PC-3 (cell line): ENCODE measurements around the gene MRFAP1L1. TPM values are rescaled to one million over a fixed set of nuclear protein-coding genes. Genes with fewer than 3 reads are reported as not detected.

ENCODE experiments used
- ATAC-seq: fragments of 200-7000 bp; cut with Tn5 transposase; 2 replicates; pipeline ENCODE4 v1.9.1; 2020; ENCODE audit warnings: mild to moderate bottlenecking, moderate library complexity
- BruUV-seq: library from RNA; stranded (reverse); fragments of 400-500 nt; replicated peaks from 2 replicates; lab custom pipeline; 2021; lab: Mats Ljungman, UMichigan
- CTCF ChIA-PET: fragments of 300-600 bp; sonication (Branson Sonifier 250); formaldehyde crosslinking; loops from one replicate; lab custom pipeline; 2022; ENCODE audit warnings: antibody characterized with exemption; lab: Charles Lee
- POLR2A ChIA-PET: fragments of 300-600 bp; sonication (Branson Sonifier 250); formaldehyde crosslinking; loops from one replicate; lab custom pipeline; 2022; ENCODE audit warnings: antibody characterized with exemption; ENCODE audit not compliant: unreplicated experiment; lab: Charles Lee
- DNase-seq: peaks from one replicate; pipeline ENCODE4 v3.0.0-alpha.2; 2015
- H2AFZ ChIP-seq: fragments of 300-600 bp; sonication (generic); 2 replicates; pipeline ENCODE4 v1.6.0; 2016; ENCODE audit warnings: antibody characterized with exemption, low read length
- H3F3A ChIP-seq: fragments of 300-600 bp; sonication (generic); one replicate; pipeline ENCODE4 v1.6.0; 2017; ENCODE audit warnings: antibody characterized with exemption, low read length, control low read depth, mild to moderate bottlenecking; ENCODE audit not compliant: unreplicated experiment
- H3K27ac ChIP-seq: fragments of 300-600 bp; sonication (generic); 2 replicates; pipeline ENCODE4 v1.5.1; 2016; ENCODE audit warnings: mild to moderate bottlenecking, low read length
- H3K27me3 ChIP-seq: fragments of 300-600 bp; sonication (generic); 2 replicates; pipeline ENCODE4 v1.6.1; 2016; ENCODE audit warnings: low read length, mixed read lengths
- H3K36me3 ChIP-seq: fragments of 300-600 bp; sonication (generic); 2 replicates; pipeline ENCODE4 v1.6.1; 2016; ENCODE audit warnings: low read depth, mixed run types, low read length, mixed read lengths
- H3K4me1 ChIP-seq: fragments of 300-600 bp; sonication (generic); 2 replicates; pipeline ENCODE4 v1.5.1; 2016; ENCODE audit warnings: low read length; ENCODE audit not compliant: insufficient read depth
- H3K4me2 ChIP-seq: fragments of 300-600 bp; sonication (generic); 2 replicates; pipeline ENCODE4 v1.6.0; 2016; ENCODE audit warnings: low read length
- H3K4me3 ChIP-seq: fragments of 300-600 bp; sonication (generic); 2 replicates; pipeline ENCODE4 v1.5.1; 2016; ENCODE audit warnings: mild to moderate bottlenecking, low read length, mixed read lengths
- H3K79me2 ChIP-seq: fragments of 300-600 bp; sonication (generic); 2 replicates; pipeline ENCODE4 v1.6.1; 2017; ENCODE audit warnings: low read length, mixed read lengths
- H3K9ac ChIP-seq: fragments of 300-600 bp; sonication (generic); 2 replicates; pipeline ENCODE4 v1.6.0; 2016; ENCODE audit warnings: mild to moderate bottlenecking, low read length
- H3K9me2 ChIP-seq: fragments of 300-600 bp; sonication (generic); replicated peaks from 2 replicates; pipeline ENCODE4 v1.6.1; 2016; ENCODE audit warnings: mixed run types, low read length, mixed read lengths
- H3K9me3 ChIP-seq: fragments of 300-600 bp; sonication (generic); 2 replicates; pipeline ENCODE4 v1.6.1; 2016; ENCODE audit warnings: low read length, mixed read lengths
- H4K20me1 ChIP-seq: fragments of 300-600 bp; sonication (generic); 2 replicates; pipeline ENCODE4 v1.6.1; 2016; ENCODE audit warnings: low read length, mixed read lengths
- CTCF ChIP-seq: fragments of 300-600 bp; sonication (generic); conservative IDR thresholded peaks from 2 replicates; pipeline ENCODE4 v1.5.1; 2017; ENCODE audit warnings: antibody characterized with exemption, low read depth, mild to moderate bottlenecking, low read length
- EZH2 ChIP-seq: fragments of 300-600 bp; sonication (generic); IDR thresholded peaks from one replicate; pipeline ENCODE4 v1.6.1; 2017; ENCODE audit warnings: antibody characterized with exemption, mild to moderate bottlenecking, low read length; ENCODE audit not compliant: unreplicated experiment
- EZH2phosphoT487 ChIP-seq: fragments of 300-600 bp; sonication (generic); IDR thresholded peaks from 2 replicates; pipeline ENCODE4 v1.6.1; 2018; ENCODE audit warnings: mild to moderate bottlenecking, antibody characterized with exemption, low read length, borderline replicate concordance
- intact Hi-C: fragments of 100-400 bp; cut with micrococcal nuclease; formaldehyde crosslinking; loops from 2 replicates; pipeline ENCODE4 v1.9.0; 2023
- total RNA-seq: library from RNA; depleted of rRNA; stranded (reverse); fragments of >200 nt; gene quantifications from 2 replicates; pipeline ENCODE4 v1.2.3, GENCODE V29; 2014

Gene MRFAP1L1
- total RNA-seq, 1 experiment from 2014 or later, result 50.5 TPM

GRCh38 chr4:6755088-6755753, 45.6 kb upstream of the MRFAP1L1 start:
- H2AFZ ChIP-seq, result no peak overlapping the region
- H3K9me2 ChIP-seq, result no peaks in the 10 kb centered on the region
- H3K9me3 ChIP-seq, result no peaks in the 10 kb centered on the region
- no peak for DNase-seq
- TF ChIP-seq CTCF, result no peak
- TF ChIP-seq EZH2, result no peak
- TF ChIP-seq EZH2phosphoT487, result no peak
- H3K27ac ChIP-seq, result no peak overlapping the region
- H3F3A ChIP-seq, result no peaks in the 10 kb centered on the region
- H3K4me2 ChIP-seq, result no peak overlapping the region
- ChIA-PET POLR2A (no interaction called here), CTCF (no interaction called here)
- no peak overlapping the region for H3K9ac ChIP-seq
- no peaks in the 10 kb centered on the region for H4K20me1 ChIP-seq
- ATAC-seq, result no peak
- no peaks in the 10 kb centered on the region for H3K79me2 ChIP-seq
- H3K4me3 ChIP-seq, result no peak overlapping the region
- BruUV-seq, result no TSS peak
- peaks cover 18% of the 10 kb centered on the region for H3K4me1 ChIP-seq
- H3K27me3 ChIP-seq, result no peaks in the 10 kb centered on the region
- H3K36me3 ChIP-seq, result no peaks in the 10 kb centered on the region
- intact Hi-C loops, result no loop called here

GRCh38 chr4:6754481-6755087, 44.9 kb upstream of the MRFAP1L1 start:
- Histone ChIP-seq H4K20me1 (no peaks in the 10 kb centered on the region), H3F3A (no peaks in the 10 kb centered on the region), H3K27ac (no peak overlapping the region), H3K4me1 (peaks cover 24% of the 10 kb centered on the region), H3K9ac (no peak overlapping the region), H3K4me2 (no peak overlapping the region), H3K27me3 (no peaks in the 10 kb centered on the region), H3K9me3 (no peaks in the 10 kb centered on the region), H3K36me3 (no peaks in the 10 kb centered on the region), H3K9me2 (no peaks in the 10 kb centered on the region), H3K4me3 (no peak overlapping the region), H2AFZ (no peak overlapping the region), H3K79me2 (no peaks in the 10 kb centered on the region)
- DNase-seq (no peak), ATAC-seq (no peak)
- ChIA-PET CTCF (no interaction called here), POLR2A (no interaction called here)
- no TSS peak for BruUV-seq
- intact Hi-C loops, result no loop called here
- TF ChIP-seq EZH2phosphoT487, result no peak
- TF ChIP-seq EZH2, result no peak
- no peak for TF ChIP-seq CTCF

GRCh38 chr4:6753891-6754290, 44.2 kb upstream of the MRFAP1L1 start:
- ATAC-seq (no peak), DNase-seq (no peak)
- Histone ChIP-seq H3K4me3 (no peak overlapping the region), H3F3A (no peaks in the 10 kb centered on the region), H3K27ac (no peak overlapping the region), H3K27me3 (no peaks in the 10 kb centered on the region), H3K9me3 (no peaks in the 10 kb centered on the region), H3K4me1 (peaks cover 31% of the 10 kb centered on the region), H3K9me2 (no peaks in the 10 kb centered on the region), H3K36me3 (no peaks in the 10 kb centered on the region), H3K79me2 (no peaks in the 10 kb centered on the region), H2AFZ (no peak overlapping the region), H3K4me2 (no peak overlapping the region), H3K9ac (no peak overlapping the region), H4K20me1 (no peaks in the 10 kb centered on the region)
- intact Hi-C loops, result no loop called here
- ChIA-PET CTCF (no interaction called here), POLR2A (no interaction called here)
- no peak for TF ChIP-seq CTCF
- BruUV-seq, result no TSS peak
